IMR-90 (cell line): ENCODE data around the gene GPC4.

Experiments used
- BHLHE40 ChIP-seq: fragments of 150-350 bp; IDR thresholded peaks from 2 replicates; pipeline ENCODE4 v1.6.1; 2016; ENCODE audit warnings: mild to moderate bottlenecking, low read depth, low read length
- CTCF ChIP-seq: conservative IDR thresholded peaks from 2 replicates; pipeline ENCODE4 v1.5.1; 2012; ENCODE audit warnings: mild to moderate bottlenecking, low read depth, low read length, improper control_type of control experiment
- MAFK ChIP-seq: IDR thresholded peaks from 2 replicates; pipeline ENCODE4 v1.6.1; 2012; ENCODE audit warnings: low read depth, low read length, improper control_type of control experiment
- POLR2A ChIP-seq: IDR thresholded peaks from 2 replicates; pipeline ENCODE4 v1.6.1; 2012; ENCODE audit warnings: mild to moderate bottlenecking, low read depth, low read length
- RCOR1 ChIP-seq: IDR thresholded peaks from 2 replicates; pipeline ENCODE4 v1.6.1; 2012; ENCODE audit warnings: mild to moderate bottlenecking, low read length, improper control_type of control experiment; ENCODE audit not compliant: insufficient replicate concordance
- SMC3 ChIP-seq: fragments of 150-350 bp; IDR thresholded peaks from 2 replicates; pipeline ENCODE4 v1.6.1; 2016; ENCODE audit warnings: low read depth, mild to moderate bottlenecking, antibody characterized with exemption, low read length, moderate library complexity
- USF2 ChIP-seq: fragments of 150-350 bp; IDR thresholded peaks from 2 replicates; pipeline ENCODE4 v1.6.1; 2017; ENCODE audit warnings: mild to moderate bottlenecking, antibody characterized with exemption, low read length, low read depth

GRCh38 chrX:133290076-133290475 lies 125.2 kb downstream of the GPC4 start:
- TF ChIP-seq USF2 = no peak
- no peak for TF ChIP-seq SMC3
- no peak for TF ChIP-seq POLR2A
- TF ChIP-seq CTCF = no peak
- no peak for TF ChIP-seq MAFK
- TF ChIP-seq RCOR1 = no peak
- no peak for TF ChIP-seq BHLHE40
